Caco-2 (cell line): ENCODE measurements around the gene PITPNB. TPM values are rescaled to one million over a fixed set of nuclear protein-coding genes. Genes with fewer than 3 reads are reported as not detected.
A peak's percentile ranks its signal among the peaks of the same experiment; 100 is the strongest.

ENCODE experiments used
- BruUV-seq: library from RNA; stranded (reverse); fragments of 400-500 nt; replicated peaks from 2 replicates; lab custom pipeline; 2021; lab: Mats Ljungman, UMichigan
- CTCF ChIA-PET: fragments of 300-600 bp; sonication (Branson Sonifier 250); formaldehyde crosslinking; loops from one replicate; lab custom pipeline; 2022; ENCODE audit warnings: antibody characterized with exemption; lab: Charles Lee
- POLR2A ChIA-PET: fragments of 300-600 bp; sonication (Branson Sonifier 250); formaldehyde crosslinking; loops from one replicate; lab custom pipeline; 2022; ENCODE audit warnings: antibody characterized with exemption; lab: Charles Lee
- DNase-seq, 2 experiments: peaks; one replicate each; pipeline versions ENCODE4 v3.0.0 to v3.0.0-alpha.2; 2020 to 2022
- H3K27me3 ChIP-seq: replicated peaks from 2 replicates; pipeline ENCODE4 v1.6.0; 2011; ENCODE audit warnings: low read length; ENCODE audit not compliant: control insufficient read depth, insufficient read depth
- H3K36me3 ChIP-seq: 2 replicates; pipeline ENCODE4 v1.5.1; 2011; ENCODE audit warnings: low read length; ENCODE audit not compliant: control insufficient read depth, insufficient read depth
- H3K4me1 ChIP-seq: fragments of 250-450 bp; sonication (Bioruptor Pico); 2 replicates; pipeline ENCODE4 v1.5.1; 2020; ENCODE audit warnings: mild to moderate bottlenecking
- H3K4me3 ChIP-seq: 2 replicates; pipeline ENCODE4 v1.5.1; 2011; ENCODE audit warnings: low read depth, mild to moderate bottlenecking, control low read depth, low read length
- H3K9me3 ChIP-seq: fragments of 250-450 bp; sonication (Bioruptor Pico); 2 replicates; pipeline ENCODE4 v1.5.1; 2020; ENCODE audit warnings: mild to moderate bottlenecking, moderate library complexity
- H3K27ac Mint-ChIP-seq: one replicate; pipeline ENCODE4 v1.8.0; 2022; ENCODE audit warnings: mixed read lengths; ENCODE audit not compliant: unreplicated experiment
- H3K27me3 Mint-ChIP-seq: one replicate; pipeline ENCODE4 v1.8.0; 2022; ENCODE audit warnings: mixed read lengths; ENCODE audit not compliant: insufficient read depth, unreplicated experiment
- H3K36me3 Mint-ChIP-seq: one replicate; pipeline ENCODE4 v1.8.0; 2022; ENCODE audit warnings: mild to moderate bottlenecking, mixed read lengths; ENCODE audit not compliant: insufficient read depth, unreplicated experiment
- H3K4me1 Mint-ChIP-seq: one replicate; pipeline ENCODE4 v1.8.0; 2022; ENCODE audit warnings: low read depth, mixed read lengths; ENCODE audit not compliant: unreplicated experiment
- H3K4me3 Mint-ChIP-seq: one replicate; pipeline ENCODE4 v1.8.0; 2022; ENCODE audit warnings: mild to moderate bottlenecking, moderate library complexity, mixed read lengths; ENCODE audit not compliant: unreplicated experiment
- H3K9me3 Mint-ChIP-seq: one replicate; pipeline ENCODE4 v1.8.0; 2022; ENCODE audit warnings: mixed read lengths; ENCODE audit not compliant: unreplicated experiment
- intact Hi-C: fragments of 100-400 bp; cut with micrococcal nuclease; formaldehyde crosslinking; loops from one replicate; pipeline ENCODE4 v1.10.0; 2022; ENCODE audit not compliant: unreplicated experiment
- total RNA-seq: library from RNA; stranded (reverse); gene quantifications from 2 replicates; pipeline ENCODE4 v1.2.3, GENCODE V29; 2022
- TF ChIP-seq, protein P1 (sequence below), 2 experiments: fragments of 200-600 bp in 1 of 2; IDR thresholded peaks; 1 replicate in 1 of 2; 2 replicates in 1 of 2; pipeline versions ENCODE4 v1.5.1 to v1.8.0; 2011 to 2022; ENCODE audit warnings: antibody characterized with exemption in 1 of 2, control low read depth in 1 of 2, inconsistent platforms in 1 of 2, low read depth in 1 of 2, low read length in 1 of 2, mild to moderate bottlenecking in 1 of 2, moderate library complexity in 1 of 2; ENCODE audit not compliant: insufficient read depth in 1 of 2, severe bottlenecking in 1 of 2, unreplicated experiment in 1 of 2

The PITPNB gene
- total RNA-seq, 1 experiment from 2014 or later = 81.7 TPM

DNA sequence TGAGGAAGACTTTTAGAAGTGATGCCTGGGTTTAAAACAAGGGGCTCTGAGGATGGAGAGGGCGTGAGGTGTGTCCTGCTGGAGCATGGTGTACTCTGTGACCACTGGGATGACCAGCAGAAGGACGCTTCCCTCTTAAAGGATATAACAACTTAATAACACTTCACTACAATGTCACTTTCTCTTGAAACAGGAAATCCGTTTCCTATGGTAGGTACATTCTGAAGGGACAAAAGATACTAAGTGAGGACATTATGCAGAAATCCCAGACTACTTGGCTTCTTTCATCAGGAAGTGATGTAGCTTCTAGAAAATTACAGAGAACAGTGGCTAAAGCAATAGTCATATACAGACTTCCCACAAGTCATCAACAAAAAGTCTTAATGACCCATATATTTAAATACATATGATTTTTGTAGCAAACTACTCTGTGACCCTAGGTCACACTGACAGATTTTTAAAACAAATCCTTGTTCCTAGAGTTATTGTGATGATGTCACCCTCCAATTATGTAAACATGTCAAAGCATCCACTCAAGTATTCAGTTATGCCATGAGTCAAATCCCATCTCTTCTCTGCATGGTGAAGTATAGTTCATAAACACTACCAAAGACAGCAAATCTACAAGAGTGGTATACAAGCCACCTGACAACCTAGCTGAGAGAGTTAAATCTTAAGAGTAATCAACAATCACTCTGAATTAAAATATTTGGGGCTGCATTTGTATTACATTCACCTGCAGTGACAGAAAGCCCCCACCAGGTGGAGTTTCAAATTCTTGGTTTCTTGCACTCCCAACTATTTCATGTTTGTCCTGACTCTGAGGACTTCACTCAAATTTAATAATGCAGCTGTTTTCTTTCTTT is 32.8 kb downstream of the PITPNB start:
- H3K36me3 ChIP-seq = peaks cover 5% of the 10 kb centered on the region; the same call in 1 of the 2 replicates
- H3K9me3 ChIP-seq = no peaks in the 10 kb centered on the region
- H3K4me1 ChIP-seq = peaks cover 5% of the 10 kb centered on the region; the same call in 1 of the 2 replicates
- Mint-ChIP-seq H3K4me3 (no peak overlapping the region), H3K36me3 (peaks cover 52% of the 10 kb centered on the region), H3K27me3 (no peaks in the 10 kb centered on the region), H3K27ac (no peak overlapping the region), H3K9me3 (no peaks in the 10 kb centered on the region), H3K4me1 (peaks cover 23% of the 10 kb centered on the region)
- H3K4me3 ChIP-seq = no peak overlapping the region
- H3K27me3 ChIP-seq = no peaks in the 10 kb centered on the region
- no TSS peak for BruUV-seq
- intact Hi-C loops = loop anchor here (1.0 to 10.0 kb wide), 2 partner anchors 123 to 709 kb away; no protein-coding TSS in a partner anchor
- CTCF ChIA-PET = interaction anchor here (0.6 to 1.0 kb wide), 2 partner anchors 29 to 60 kb away, joined by 3 to 10 read pairs; no protein-coding TSS in a partner anchor
- peak in 1 of 2 experiments; percentile 48 for DNase-seq
- TF ChIP-seq, protein P1, sequence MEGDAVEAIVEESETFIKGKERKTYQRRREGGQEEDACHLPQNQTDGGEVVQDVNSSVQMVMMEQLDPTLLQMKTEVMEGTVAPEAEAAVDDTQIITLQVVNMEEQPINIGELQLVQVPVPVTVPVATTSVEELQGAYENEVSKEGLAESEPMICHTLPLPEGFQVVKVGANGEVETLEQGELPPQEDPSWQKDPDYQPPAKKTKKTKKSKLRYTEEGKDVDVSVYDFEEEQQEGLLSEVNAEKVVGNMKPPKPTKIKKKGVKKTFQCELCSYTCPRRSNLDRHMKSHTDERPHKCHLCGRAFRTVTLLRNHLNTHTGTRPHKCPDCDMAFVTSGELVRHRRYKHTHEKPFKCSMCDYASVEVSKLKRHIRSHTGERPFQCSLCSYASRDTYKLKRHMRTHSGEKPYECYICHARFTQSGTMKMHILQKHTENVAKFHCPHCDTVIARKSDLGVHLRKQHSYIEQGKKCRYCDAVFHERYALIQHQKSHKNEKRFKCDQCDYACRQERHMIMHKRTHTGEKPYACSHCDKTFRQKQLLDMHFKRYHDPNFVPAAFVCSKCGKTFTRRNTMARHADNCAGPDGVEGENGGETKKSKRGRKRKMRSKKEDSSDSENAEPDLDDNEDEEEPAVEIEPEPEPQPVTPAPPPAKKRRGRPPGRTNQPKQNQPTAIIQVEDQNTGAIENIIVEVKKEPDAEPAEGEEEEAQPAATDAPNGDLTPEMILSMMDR (IDR thresholded peaks at IDR 0.05; ENCODE audit: insufficient read depth in 1 of 2, low read depth in 1 of 2, low read length in 1 of 2, severe bottlenecking in 1 of 2, unreplicated experiment in 1 of 2) = peak; percentile 63 to 71
- POLR2A ChIA-PET = no interaction called here

DNA sequence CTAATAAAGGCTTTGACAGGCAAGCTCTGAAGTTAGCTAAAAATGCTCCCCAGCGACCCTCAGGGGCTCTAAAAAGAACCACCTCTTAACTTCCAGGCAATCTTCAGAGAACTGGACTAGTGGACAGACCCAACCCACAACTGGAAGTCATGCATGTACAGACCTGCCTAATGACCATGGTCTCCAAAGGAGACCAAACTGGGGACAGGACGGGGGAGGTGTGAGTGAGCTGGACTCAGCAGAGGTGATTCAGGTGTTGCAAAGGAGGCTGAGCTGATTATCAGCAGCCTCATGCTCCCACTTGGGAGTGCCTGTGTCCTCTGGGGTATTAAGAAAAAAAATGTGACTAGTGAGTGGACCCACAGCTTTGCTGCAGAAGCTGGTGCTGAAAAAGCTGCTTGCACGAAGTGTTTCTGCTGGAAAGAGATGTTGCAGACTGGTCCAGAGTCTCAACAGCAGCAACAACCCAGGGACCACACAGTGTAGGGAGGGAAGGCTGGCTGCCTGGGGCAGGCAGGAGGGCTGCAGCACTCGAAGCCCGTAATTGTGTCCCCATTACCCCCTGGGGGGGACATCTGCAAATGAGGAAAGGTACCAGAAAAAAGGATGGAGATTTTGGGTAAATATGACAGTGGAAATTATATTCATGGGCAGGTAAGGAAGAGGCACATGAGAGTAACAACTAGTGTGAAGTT is 35.3 kb downstream of the PITPNB start:
- peaks cover 1% of the 10 kb centered on the region; the same call in 1 of the 2 replicates for H3K36me3 ChIP-seq
- peaks cover 44% of the 10 kb centered on the region for H3K36me3 Mint-ChIP-seq
- no peak overlapping the region for H3K4me3 ChIP-seq
- CTCF ChIA-PET = interaction anchor here (1.1 to 2.0 kb wide), 4 partner anchors 14 to 126 kb away, joined by 3 to 7 read pairs (median 4); partner anchors contain the start of gene PITPNB
- no peaks in the 10 kb centered on the region for H3K27me3 Mint-ChIP-seq
- DNase-seq = no peak
- no peak overlapping the region for H3K27ac Mint-ChIP-seq
- no TSS peak for BruUV-seq
- peaks cover 5% of the 10 kb centered on the region; the same call in 1 of the 2 replicates for H3K4me1 ChIP-seq
- POLR2A ChIA-PET = no interaction called here
- no peaks in the 10 kb centered on the region for H3K9me3 Mint-ChIP-seq
- H3K4me1 Mint-ChIP-seq = peaks cover 23% of the 10 kb centered on the region
- intact Hi-C loops = loop anchor here (5.0 to 10.0 kb wide), 2 partner anchors 33 to 711 kb away; partner anchors contain the start of gene PITPNB
- TF ChIP-seq, protein P1 (IDR thresholded peaks at IDR 0.05; ENCODE audit: insufficient read depth in 1 of 2, low read depth in 1 of 2, low read length in 1 of 2, severe bottlenecking in 1 of 2, unreplicated experiment in 1 of 2) = no peak
- no peaks in the 10 kb centered on the region for H3K27me3 ChIP-seq
- H3K4me3 Mint-ChIP-seq = no peak overlapping the region
- no peaks in the 10 kb centered on the region for H3K9me3 ChIP-seq
